HL-60 (cell line): ENCODE results near the gene SHLD1.

ENCODE experiments used
- DNase-seq, 2 experiments: peaks; one replicate each; pipeline ENCODE4 v3.0.0-alpha.2; 2010 to 2020; ENCODE audit warnings: low read depth in 1 of 2, low spot score in 1 of 2
- H3K27ac ChIP-seq: fragments of 250-450 bp; sonication (Bioruptor Pico); replicated peaks from 2 replicates; pipeline ENCODE4 v1.5.1; 2020; ENCODE audit warnings: mild to moderate bottlenecking, moderate library complexity
- H3K27me3 ChIP-seq: fragments of 250-450 bp; sonication (Bioruptor Pico); 2 replicates; pipeline ENCODE4 v1.5.1; 2021; ENCODE audit warnings: mild to moderate bottlenecking, moderate library complexity; ENCODE audit not compliant: insufficient read depth, poor library complexity, severe bottlenecking
- H3K4me3 ChIP-seq: replicated peaks from 2 replicates; pipeline ENCODE4 v1.5.1; 2011; ENCODE audit warnings: mild to moderate bottlenecking, control low read depth, low read length; ENCODE audit not compliant: insufficient read depth
- GABPA ChIP-seq: IDR thresholded peaks from 2 replicates; pipeline ENCODE4 v1.6.1; 2012; ENCODE audit warnings: low read depth
- POLR2AphosphoS5 ChIP-seq: IDR thresholded peaks from 2 replicates; pipeline ENCODE4 v1.6.1; 2012; ENCODE audit warnings: low read depth
- SPI1 ChIP-seq: IDR thresholded peaks from 2 replicates; pipeline ENCODE4 v1.6.1; 2012; ENCODE audit warnings: low read depth, mild to moderate bottlenecking, borderline replicate concordance
- TF ChIP-seq, protein P1 (sequence below): IDR thresholded peaks from one replicate; pipeline ENCODE4 v1.5.1; 2011; ENCODE audit warnings: low read length, control low read depth, inconsistent platforms; ENCODE audit not compliant: insufficient read depth
- TF ChIP-seq, protein P2 (sequence below): IDR thresholded peaks from 2 replicates; pipeline ENCODE4 v1.6.1; 2012; ENCODE audit warnings: low read depth; ENCODE audit not compliant: insufficient replicate concordance

SHLD1 gene

DNA sequence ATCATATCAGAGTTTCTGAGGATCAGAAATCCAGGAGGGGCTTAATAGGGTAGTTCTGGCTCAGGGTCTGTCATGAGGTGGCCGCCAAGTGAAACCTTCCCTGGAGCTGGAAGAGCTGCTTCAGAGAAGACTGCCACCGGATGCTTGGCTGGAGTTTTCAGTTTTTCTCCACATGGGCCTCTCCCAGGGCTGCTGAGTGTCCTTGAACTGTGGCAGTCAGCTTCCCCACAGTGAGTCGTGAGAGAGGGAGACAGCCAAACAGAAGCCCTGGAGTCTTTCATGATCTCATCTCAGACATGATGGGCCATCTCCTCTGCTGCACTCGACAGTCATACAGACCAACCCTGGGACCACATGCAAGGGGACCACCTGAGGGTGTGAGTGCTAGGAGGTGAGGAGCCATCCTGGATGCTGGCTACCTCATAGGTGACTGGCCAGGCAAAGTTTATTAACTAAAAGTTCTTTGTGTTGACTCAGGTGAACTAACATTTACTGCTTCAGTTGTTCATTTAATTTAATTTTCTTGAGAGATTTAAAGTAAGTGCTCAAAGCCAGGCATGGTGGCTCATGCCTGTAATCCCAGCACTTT lies 71.5 kb downstream of the SHLD1 start:
- Histone ChIP-seq H3K4me3 (no peak overlapping the region), H3K27me3 (no peaks in the 10 kb centered on the region), H3K27ac (no peak overlapping the region)
- DNase-seq = no peak
- no peak for TF ChIP-seq POLR2AphosphoS5
- TF ChIP-seq GABPA = no peak
- TF ChIP-seq, protein P1, sequence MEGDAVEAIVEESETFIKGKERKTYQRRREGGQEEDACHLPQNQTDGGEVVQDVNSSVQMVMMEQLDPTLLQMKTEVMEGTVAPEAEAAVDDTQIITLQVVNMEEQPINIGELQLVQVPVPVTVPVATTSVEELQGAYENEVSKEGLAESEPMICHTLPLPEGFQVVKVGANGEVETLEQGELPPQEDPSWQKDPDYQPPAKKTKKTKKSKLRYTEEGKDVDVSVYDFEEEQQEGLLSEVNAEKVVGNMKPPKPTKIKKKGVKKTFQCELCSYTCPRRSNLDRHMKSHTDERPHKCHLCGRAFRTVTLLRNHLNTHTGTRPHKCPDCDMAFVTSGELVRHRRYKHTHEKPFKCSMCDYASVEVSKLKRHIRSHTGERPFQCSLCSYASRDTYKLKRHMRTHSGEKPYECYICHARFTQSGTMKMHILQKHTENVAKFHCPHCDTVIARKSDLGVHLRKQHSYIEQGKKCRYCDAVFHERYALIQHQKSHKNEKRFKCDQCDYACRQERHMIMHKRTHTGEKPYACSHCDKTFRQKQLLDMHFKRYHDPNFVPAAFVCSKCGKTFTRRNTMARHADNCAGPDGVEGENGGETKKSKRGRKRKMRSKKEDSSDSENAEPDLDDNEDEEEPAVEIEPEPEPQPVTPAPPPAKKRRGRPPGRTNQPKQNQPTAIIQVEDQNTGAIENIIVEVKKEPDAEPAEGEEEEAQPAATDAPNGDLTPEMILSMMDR = no peak
- TF ChIP-seq, protein P2, sequence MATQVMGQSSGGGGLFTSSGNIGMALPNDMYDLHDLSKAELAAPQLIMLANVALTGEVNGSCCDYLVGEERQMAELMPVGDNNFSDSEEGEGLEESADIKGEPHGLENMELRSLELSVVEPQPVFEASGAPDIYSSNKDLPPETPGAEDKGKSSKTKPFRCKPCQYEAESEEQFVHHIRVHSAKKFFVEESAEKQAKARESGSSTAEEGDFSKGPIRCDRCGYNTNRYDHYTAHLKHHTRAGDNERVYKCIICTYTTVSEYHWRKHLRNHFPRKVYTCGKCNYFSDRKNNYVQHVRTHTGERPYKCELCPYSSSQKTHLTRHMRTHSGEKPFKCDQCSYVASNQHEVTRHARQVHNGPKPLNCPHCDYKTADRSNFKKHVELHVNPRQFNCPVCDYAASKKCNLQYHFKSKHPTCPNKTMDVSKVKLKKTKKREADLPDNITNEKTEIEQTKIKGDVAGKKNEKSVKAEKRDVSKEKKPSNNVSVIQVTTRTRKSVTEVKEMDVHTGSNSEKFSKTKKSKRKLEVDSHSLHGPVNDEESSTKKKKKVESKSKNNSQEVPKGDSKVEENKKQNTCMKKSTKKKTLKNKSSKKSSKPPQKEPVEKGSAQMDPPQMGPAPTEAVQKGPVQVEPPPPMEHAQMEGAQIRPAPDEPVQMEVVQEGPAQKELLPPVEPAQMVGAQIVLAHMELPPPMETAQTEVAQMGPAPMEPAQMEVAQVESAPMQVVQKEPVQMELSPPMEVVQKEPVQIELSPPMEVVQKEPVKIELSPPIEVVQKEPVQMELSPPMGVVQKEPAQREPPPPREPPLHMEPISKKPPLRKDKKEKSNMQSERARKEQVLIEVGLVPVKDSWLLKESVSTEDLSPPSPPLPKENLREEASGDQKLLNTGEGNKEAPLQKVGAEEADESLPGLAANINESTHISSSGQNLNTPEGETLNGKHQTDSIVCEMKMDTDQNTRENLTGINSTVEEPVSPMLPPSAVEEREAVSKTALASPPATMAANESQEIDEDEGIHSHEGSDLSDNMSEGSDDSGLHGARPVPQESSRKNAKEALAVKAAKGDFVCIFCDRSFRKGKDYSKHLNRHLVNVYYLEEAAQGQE = no peak
- TF ChIP-seq SPI1 = no peak

DNA sequence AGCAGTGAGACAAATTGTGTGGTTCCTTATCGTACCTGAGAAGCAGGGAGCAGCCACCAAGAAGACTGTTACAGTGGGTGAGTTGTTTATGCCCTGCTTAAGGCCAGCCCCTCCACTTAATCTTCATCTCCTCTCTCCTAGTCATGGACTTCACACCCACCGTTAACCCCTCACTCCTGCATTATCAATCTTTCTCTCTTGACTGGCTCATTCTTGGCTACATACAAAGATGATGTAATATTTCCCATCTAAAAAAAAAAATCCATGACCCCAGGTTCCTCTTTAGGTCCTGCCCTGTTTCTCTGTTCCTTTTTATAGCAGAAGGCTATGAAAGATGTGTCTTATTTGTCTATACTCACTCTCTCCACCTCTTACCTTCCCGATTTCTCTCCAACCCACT lies 72.4 kb downstream of the SHLD1 start:
- TF ChIP-seq, protein P2 = no peak
- TF ChIP-seq SPI1 (peak; percentile 70; the same call in 1 of the 2 replicates), POLR2AphosphoS5 (no peak), GABPA (no peak)
- TF ChIP-seq, protein P1 = no peak
- Histone ChIP-seq H3K27me3 (no peaks in the 10 kb centered on the region), H3K27ac (no peak overlapping the region), H3K4me3 (no peak overlapping the region)
- peak in 1 of 2 experiments; percentile 51 for DNase-seq

DNA sequence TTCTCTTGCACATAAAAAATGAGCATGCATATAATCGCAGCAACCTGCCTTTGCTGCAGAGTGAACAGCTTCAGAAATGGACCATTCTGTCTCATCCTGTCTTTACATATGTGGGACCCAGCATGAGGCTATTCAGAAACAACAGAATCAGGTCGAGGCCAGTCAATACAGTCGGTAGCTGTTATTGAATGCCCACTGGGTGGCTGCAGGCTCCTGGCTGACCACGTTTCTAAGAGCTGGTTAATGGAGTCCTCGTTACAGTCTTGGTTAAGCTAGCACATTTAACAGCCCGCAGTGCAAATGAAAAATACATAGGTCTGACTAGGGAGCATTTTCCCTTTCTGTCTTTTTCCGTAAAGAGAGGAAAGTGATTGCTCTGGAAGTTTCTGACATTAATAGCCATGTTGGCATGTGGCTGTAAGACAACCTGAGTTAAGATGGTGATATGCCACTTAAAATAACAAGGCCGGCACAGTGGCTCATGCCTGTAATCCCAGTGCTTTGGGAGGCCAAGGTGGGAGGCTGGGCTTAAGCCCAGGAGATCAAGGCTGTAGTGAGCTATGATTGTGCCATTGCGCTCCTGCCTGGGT lies 75.0 kb downstream of the SHLD1 start:
- TF ChIP-seq POLR2AphosphoS5 (no peak), GABPA (no peak), SPI1 (no peak)
- TF ChIP-seq, protein P2 = no peak
- TF ChIP-seq, protein P1 = no peak
- H3K27me3 ChIP-seq = no peaks in the 10 kb centered on the region
- no peak overlapping the region for H3K27ac ChIP-seq
- DNase-seq = no peak
- H3K4me3 ChIP-seq = no peak overlapping the region
